NK-92 treated with Interleukin-12 subunit alpha and Interleukin-12 subunit beta, amount 100 ng/mL, for 24 hours (cell line): ENCODE measurements around the gene AOX1.
A peak's percentile ranks its signal among the peaks of the same experiment; 100 is the strongest.
"Not testable (repeated sequence)": the region's sequence is repeated elsewhere in the genome, so short reads cannot be mapped to it uniquely, and the experiment has no call there.

ENCODE experiments used
- DNase-seq: peaks from one replicate; lab custom pipeline; 2025; lab: John Stamatoyannopoulos, UW

Gene AOX1

GRCh38 chr2:200703127-200703925 is 117.5 kb downstream of the AOX1 start:
- DNase-seq = no peak

GRCh38 chr2:200703926-200704637 is 118.3 kb downstream of the AOX1 start:
- DNase-seq = no peak

GRCh38 chr2:200705305-200706041 is 119.7 kb downstream of the AOX1 start:
- DNase-seq = no peak

GRCh38 chr2:200708943-200709342 is 123.1 kb downstream of the AOX1 start:
- no peak for DNase-seq

GRCh38 chr2:200713003-200713703 is 127.3 kb downstream of the AOX1 start:
- DNase-seq = peak; percentile 96

- DNase-seq = no peak
Observed at GRCh38 chr2:200713704-200714064, 127.9 kb downstream of the AOX1 start.

GRCh38 chr2:200715014-200715413 is 129.2 kb downstream of the AOX1 start:
- DNase-seq = not testable (repeated sequence)

GRCh38 chr2:200716386-200716785 is 130.6 kb downstream of the AOX1 start:
- no peak for DNase-seq
